Central memory CD4-positive, alpha-beta T cell (primary cell): ENCODE results near the gene TRDMT1.

ENCODE experiments used
- DNase-seq: peaks from one replicate; pipeline ENCODE4 v3.0.0; 2022

The TRDMT1 gene

DNA sequence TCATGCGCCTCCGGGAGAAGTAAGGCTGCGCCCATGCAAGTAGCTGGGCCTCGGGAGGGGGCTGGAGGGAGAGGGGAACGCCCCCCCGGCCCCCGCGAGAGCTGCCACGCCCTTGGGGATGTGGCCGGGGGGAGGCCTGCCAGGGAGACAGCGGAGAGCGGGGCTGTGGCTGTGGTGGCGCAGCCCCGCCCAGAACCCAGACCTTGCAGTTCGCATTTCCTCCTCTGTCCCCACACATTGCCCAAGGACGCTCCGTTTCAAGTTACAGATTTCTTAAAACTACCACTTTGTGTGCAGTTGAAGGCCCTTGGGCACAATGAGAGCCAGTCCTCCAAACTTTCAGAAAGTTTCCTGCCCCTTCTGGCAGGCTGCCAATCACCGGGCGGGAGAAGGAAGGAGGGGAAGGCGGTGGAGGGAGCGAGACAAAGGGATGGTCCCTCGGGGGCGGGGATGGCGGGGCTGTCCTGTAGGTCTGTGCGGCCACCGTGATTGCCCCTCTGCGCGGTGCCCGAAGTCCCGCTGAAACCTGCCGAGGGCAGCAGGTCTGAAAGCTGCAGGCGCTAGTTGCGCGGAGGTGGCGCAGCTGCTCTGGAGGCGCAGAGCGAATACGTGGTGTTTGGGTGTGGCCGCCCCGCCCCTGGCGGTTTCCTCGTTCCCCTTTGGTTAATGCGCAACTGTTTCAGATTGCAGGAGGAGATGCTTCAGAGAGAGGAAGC is 28.7 kb upstream of the TRDMT1 start:
- DNase-seq = peak; percentile 95

GRCh38 chr10:17229717-17229966 is 28.2 kb upstream of the TRDMT1 start:
- DNase-seq = no peak

GRCh38 chr10:17229016-17229716 is 27.7 kb upstream of the TRDMT1 start:
- DNase-seq = peak; percentile 77

DNA sequence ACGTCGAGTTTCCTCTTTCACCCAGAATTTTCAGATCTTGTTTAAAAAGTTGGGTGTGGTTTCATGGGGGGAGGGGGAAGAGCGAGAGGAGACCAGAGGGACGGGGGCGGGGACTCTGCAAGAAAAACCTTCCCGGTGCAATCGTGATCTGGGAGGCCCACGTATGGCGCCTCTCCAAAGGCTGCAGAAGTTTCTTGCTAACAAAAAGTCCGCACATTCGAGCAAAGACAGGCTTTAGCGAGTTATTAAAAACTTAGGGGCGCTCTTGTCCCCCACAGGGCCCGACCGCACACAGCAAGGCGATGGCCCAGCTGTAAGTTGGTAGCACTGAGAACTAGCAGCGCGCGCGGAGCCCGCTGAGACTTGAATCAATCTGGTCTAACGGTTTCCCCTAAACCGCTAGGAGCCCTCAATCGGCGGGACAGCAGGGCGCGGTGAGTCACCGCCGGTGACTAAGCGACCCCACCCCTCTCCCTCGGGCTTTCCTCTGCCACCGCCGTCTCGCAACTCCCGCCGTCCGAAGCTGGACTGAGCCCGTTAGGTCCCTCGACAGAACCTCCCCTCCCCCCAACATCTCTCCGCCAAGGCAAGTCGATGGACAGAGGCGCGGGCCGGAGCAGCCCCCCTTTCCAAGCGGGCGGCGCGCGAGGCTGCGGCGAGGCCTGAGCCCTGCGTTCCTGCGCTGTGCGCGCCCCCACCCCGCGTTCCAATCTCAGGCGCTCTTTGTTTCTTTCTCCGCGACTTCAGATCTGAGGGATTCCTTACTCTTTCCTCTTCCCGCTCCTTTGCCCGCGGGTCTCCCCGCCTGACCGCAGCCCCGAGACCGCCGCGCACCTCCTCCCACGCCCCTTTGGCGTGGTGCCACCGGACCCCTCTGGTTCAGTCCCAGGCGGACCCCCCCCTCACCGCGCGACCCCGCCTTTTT is 26.9 kb upstream of the TRDMT1 start, which contains the start of gene VIM:
VIM (plus strand) TSS at position 151 of the 925 bp plus-strand sequence. CDS start 1,182 bp downstream, outside the sequence.
- peak; percentile 81 for DNase-seq

- peak; percentile 62 for DNase-seq
Measured at GRCh38 chr10:17227367-17228090, 26.1 kb upstream of the TRDMT1 start.

- no peak for DNase-seq
Measured at GRCh38 chr10:17226891-17227303, 25.4 kb upstream of the TRDMT1 start.

DNA sequence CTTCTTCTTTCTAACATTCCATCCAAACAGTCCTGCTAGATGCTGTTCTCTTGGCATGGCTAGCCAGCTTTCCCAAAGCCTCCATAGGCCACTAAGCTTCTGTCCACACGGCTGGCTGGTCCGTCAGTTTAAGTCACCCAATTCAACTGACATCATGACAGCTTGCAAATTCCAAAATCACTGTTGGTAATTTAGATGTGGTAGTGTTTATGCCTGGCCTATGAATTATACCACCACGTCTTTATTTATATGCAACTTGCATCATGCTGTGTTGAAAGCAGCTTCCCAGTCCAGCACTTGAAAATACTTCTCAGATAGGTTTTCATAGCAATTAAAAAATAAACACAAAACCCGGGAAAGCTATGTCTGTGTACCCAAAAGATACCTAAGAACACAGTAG is 24.3 kb upstream of the TRDMT1 start:
- no peak for DNase-seq

DNA sequence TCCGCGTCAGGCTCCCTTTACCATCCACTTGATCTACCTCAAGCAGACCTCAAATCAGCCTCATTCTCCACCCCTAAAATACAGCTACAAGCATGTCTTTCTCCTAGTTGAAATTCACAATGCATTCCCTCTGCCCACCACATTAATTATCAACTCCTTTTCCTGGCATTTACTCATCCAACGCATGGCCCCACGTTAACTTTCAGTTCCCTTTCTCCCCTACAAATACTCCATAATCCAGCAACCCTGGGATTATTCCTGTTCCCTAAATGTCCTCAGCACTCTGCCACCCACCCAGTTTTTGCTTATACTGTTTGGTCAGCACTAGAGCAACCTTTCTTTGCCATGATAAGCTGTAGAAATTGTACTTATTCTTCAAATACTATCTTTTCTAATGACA is 20.9 kb upstream of the TRDMT1 start:
- DNase-seq = no peak

DNA sequence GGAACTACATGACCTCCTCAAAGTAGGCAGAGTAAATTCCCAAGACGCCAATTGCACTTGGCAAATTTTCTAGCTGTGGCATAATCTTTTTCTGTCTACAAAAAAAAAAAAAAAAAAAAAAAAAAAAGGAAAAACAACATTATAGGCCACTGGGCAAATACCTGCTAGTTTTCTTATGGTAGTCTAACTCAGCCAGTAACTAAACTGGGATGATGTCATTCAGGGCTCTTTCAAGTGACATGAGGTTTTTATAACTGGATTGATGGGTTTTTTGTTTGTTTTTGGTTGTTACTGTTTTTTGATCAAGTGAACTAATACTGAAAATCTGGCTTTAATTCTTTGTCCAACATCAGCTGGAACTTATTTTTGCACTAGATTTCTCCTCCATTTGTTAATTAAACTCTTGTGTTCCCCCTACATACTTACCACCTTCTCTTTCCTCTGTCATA is 19.2 kb upstream of the TRDMT1 start:
- no peak for DNase-seq

- DNase-seq = no peak
Measured at GRCh38 chr10:17219024-17219423, 17.6 kb upstream of the TRDMT1 start.

DNA sequence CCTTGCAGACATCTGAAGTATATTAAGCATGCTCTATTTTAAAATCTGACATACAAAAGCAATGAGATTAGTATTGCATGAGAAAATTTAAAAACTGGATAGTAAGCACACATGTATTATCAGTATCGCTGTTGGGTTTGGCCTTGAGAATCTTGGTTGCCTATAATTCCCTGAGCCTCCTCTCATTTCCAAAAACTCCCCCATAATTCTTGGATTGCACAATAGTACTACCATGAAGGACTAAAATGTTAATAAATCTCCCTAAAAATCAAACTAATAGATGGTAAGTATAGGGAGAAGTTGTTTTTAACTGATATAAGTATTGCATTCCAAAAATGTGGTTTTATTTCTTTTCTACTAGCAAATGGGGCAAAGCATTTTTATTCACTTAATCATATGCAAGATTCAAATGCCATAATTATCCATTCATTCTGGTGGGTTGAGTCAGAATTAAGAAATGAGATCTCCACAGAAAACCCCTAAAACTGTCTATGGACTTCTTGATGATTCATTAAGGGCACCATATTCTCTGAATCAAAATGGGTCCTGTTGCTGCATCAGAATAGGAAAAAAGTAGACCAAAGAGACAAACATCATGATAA is 16.3 kb upstream of the TRDMT1 start:
- DNase-seq = no peak

DNA sequence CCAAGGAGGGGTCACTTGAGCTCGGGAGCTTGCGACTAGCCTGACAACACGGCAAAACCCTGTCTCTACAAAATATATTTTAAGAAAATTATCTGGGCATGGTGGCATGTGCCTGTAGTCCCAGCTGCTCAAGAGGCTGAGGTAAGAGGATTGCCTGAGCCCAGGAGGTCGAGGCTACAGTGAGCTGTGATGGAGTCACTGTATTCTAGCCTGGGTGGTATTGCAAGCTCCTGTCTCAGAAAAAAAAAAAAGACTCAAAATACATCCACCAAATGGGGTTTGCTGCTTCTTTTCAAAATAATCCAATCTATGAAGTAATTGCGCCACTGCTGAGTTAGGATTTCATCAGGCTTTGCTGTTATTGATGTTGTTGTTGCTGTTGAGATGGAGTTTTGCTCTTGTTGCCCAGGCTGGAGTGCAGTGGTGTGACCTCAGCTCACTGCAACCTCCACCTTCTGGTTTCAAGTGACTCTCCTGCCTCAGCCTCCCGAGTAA is 15.5 kb upstream of the TRDMT1 start:
- DNase-seq = no peak

- peak; percentile 50 for DNase-seq
Measured at GRCh38 chr10:17216217-17216900, 14.9 kb upstream of the TRDMT1 start.

GRCh38 chr10:17215782-17216122 is 14.3 kb upstream of the TRDMT1 start:
- DNase-seq = no peak

- DNase-seq = no peak
Measured at GRCh38 chr10:17214971-17215781, 13.7 kb upstream of the TRDMT1 start.

- DNase-seq = no peak
Measured at GRCh38 chr10:17214526-17214925, 13.1 kb upstream of the TRDMT1 start.

DNA sequence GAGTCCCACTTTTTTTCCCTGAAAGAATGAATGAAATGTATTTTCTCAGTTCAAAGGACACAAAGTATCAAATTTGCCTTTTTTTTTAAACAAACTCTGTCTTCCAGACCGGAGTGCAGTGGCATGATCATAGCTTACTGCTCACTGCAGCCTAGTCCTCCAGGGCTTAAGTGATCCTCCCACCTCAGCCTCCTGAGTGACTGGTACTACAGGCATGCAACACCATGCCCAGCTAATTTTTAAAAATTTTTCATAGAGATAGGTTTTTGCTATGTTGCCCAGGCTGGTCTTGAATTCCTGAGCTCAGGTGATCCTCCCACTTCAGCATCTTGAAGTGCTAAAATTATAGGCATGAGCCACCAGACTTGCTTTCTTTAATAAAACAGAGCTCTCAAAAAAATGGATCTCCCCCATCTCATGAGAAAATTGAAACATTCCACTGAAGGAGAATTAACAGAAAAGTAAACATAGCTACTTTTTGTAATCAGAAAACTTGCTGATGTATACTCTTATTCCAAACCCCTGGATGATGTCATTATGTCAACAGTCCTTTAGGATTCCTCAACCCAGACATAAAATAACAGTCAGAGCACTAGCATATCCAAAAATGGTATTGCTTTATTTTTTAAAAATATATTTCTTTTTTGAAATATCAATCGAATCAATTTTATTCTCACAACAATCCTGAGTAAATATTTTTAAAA is 12.3 kb upstream of the TRDMT1 start:
- DNase-seq = no peak

- DNase-seq = no peak
Measured at GRCh38 chr10:17212802-17213221, 11.3 kb upstream of the TRDMT1 start.

- DNase-seq = no peak
Measured at GRCh38 chr10:17210361-17210760, 8.9 kb upstream of the TRDMT1 start.

- no peak for DNase-seq
Measured at GRCh38 chr10:17209881-17210280, 8.4 kb upstream of the TRDMT1 start.
